ENCODE results near the gene GP2.
"Not testable (repeated sequence)": the region's sequence is repeated elsewhere in the genome, so short reads cannot be mapped to it uniquely, and the experiment has no call there.

The GP2 gene

GRCh38 chr16:20323591-20324117, 3.7 kb downstream of the GP2 start:
- no peak for DNase-seq

- DNase-seq: no peak
These were observed 4.6 kb downstream of the GP2 start for GRCh38 chr16:20322696-20323095.

- no peak for DNase-seq
These were observed 5.6 kb downstream of the GP2 start for GRCh38 chr16:20321671-20322070.

- DNase-seq: not testable (repeated sequence)
These were observed 6.3 kb downstream of the GP2 start for GRCh38 chr16:20321051-20321450.

GRCh38 chr16:20320592-20320991, 6.7 kb downstream of the GP2 start:
- no peak for DNase-seq

GRCh38 chr16:20320178-20320577, 7.1 kb downstream of the GP2 start:
- DNase-seq: no peak

GRCh38 chr16:20319406-20319805, 7.9 kb downstream of the GP2 start:
- no peak for DNase-seq

GRCh38 chr16:20318437-20318836, 8.9 kb downstream of the GP2 start:
- no peak for DNase-seq

GRCh38 chr16:20318006-20318405, 9.3 kb downstream of the GP2 start:
- no peak for DNase-seq

- DNase-seq: no peak
These were observed 10.2 kb downstream of the GP2 start for GRCh38 chr16:20317117-20317516.

GRCh38 chr16:20316715-20317114, 10.6 kb downstream of the GP2 start:
- no peak for DNase-seq

- no peak for DNase-seq
These were observed 11.5 kb downstream of the GP2 start for GRCh38 chr16:20315764-20316163.

- DNase-seq: no peak
These were observed 12.7 kb downstream of the GP2 start for GRCh38 chr16:20314575-20314974.

- no peak for DNase-seq
These were observed 13.6 kb downstream of the GP2 start for GRCh38 chr16:20313741-20314140.

- DNase-seq: not testable (repeated sequence)
These were observed 14.7 kb downstream of the GP2 start for GRCh38 chr16:20312536-20313095.

- DNase-seq: no peak
These were observed 15.8 kb downstream of the GP2 start for GRCh38 chr16:20311548-20311947.

- no peak for DNase-seq
These were observed 16.6 kb downstream of the GP2 start for GRCh38 chr16:20310421-20311395.

- no peak for DNase-seq
These were observed 17.5 kb downstream of the GP2 start for GRCh38 chr16:20309786-20310185.

- no peak for DNase-seq
These were observed 18.3 kb downstream of the GP2 start for GRCh38 chr16:20308801-20309590.

GRCh38 chr16:20308266-20308665, 19.0 kb downstream of the GP2 start:
- DNase-seq: no peak

GRCh38 chr16:20307791-20308190, 19.5 kb downstream of the GP2 start:
- no peak for DNase-seq

- DNase-seq: no peak
These were observed 20.1 kb downstream of the GP2 start for GRCh38 chr16:20307240-20307671.

- DNase-seq: no peak
These were observed 20.9 kb downstream of the GP2 start for GRCh38 chr16:20306401-20306800.

All from NCI-H526 treated with DMSO at 0.1 percent for 48 hours (cell line).